Cerebellar nuclear complex (tissue), 1 donor: ENCODE data around the gene PLEKHA7.

Experiments used
- DNase-seq, 2 experiments: peaks; one replicate each; lab custom pipeline; 2025; lab: John Stamatoyannopoulos, UW

PLEKHA7 gene

GRCh38 chr11:16773981-16774935 is 240.0 kb downstream of the PLEKHA7 start:
- no peak for DNase-seq

DNA sequence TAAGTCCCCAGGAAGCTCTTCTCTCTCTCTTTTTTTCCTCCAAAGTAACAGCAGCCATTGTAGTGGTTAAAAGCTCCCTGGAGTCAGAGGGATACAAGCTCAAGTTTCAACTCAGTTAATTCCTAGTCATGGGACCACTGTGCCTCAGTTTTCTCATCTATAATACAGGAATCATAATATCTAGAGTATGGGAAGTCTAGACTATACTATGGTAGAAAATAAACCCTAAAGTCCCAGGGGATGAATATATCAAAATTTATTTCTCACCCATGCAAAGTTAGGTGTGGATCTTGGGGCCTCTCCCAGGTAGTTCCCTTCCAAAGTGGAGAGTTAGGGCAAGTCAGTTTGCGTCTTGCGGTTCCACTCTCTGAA is 242.1 kb downstream of the PLEKHA7 start:
- no peak for DNase-seq

GRCh38 chr11:16771350-16772140 is 242.7 kb downstream of the PLEKHA7 start:
- no peak for DNase-seq

DNA sequence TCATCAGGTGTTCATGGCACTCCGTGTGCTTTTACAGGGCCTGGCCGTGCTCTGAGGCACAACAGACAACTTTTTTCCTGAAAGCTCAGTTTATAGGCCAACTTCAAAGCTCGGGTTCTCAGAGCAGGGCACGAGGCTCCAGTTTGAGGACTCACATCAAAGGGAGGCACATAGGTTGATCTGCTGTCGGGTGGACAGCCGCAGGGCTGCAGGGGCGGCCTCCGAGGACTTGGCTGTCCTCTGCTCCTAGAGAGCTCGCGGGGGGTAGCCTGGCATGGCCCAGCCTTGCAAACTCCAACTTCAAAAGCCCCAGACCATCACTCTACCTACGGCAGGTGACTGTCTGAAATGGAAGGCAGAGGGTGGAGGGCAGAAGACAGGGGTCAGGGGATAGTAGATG is 244.2 kb downstream of the PLEKHA7 start:
- DNase-seq = no peak

DNA sequence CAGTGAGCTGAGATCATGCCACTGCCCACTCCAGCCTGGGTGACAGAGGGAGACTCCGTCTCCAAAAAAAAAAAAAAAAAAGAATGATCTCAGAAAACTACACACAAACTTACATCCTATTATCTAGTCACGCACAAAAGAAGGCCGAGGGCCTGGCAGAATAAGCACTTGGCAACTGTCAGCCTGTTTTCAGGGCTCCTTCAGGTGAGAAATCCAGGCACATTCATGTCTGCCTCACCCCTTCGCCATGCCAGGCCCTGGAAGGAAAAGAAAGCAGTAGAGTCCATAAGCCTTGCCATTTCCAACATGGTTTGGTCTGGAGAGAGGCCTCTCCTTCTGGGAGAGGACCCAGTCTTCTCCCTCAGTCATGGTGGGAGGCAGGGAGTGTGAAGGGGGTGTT is 244.8 kb downstream of the PLEKHA7 start:
- DNase-seq = no peak

- no peak for DNase-seq
Observed at GRCh38 chr11:16767957-16768356, 246.3 kb downstream of the PLEKHA7 start.

GRCh38 chr11:16767137-16767536 is 247.1 kb downstream of the PLEKHA7 start:
- no peak for DNase-seq

- no peak for DNase-seq
Observed at GRCh38 chr11:16764888-16765287, 249.3 kb downstream of the PLEKHA7 start.

- DNase-seq = no peak
Observed at GRCh38 chr11:16763746-16764145, 250.5 kb downstream of the PLEKHA7 start.

GRCh38 chr11:16759857-16760508 is 254.2 kb downstream of the PLEKHA7 start:
- DNase-seq = no peak

GRCh38 chr11:16758382-16759024 is 255.7 kb downstream of the PLEKHA7 start:
- no peak for DNase-seq

GRCh38 chr11:16750417-16750816 is 263.8 kb downstream of the PLEKHA7 start:
- DNase-seq = no peak

DNA sequence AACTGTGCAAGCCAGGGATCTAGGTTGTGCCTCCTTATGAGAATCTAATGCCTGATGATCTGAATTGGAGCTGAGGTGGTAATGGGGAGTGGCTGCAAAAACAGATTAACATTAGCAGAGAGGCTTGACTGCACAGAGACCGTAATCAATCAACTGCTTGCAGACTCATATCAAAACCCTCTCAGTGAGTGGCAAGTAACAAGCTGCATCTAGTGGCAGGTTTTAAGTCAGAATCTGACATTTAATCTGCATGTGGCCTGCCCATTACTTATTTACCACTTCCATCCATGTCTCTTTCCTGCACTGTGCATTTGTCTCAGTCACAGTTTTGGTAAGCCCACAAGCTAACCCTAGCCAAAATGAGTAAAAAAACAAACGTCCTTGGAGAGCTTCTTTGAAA is 264.5 kb downstream of the PLEKHA7 start:
- DNase-seq = no peak

- no peak for DNase-seq
Observed at GRCh38 chr11:16749092-16749491, 265.1 kb downstream of the PLEKHA7 start.

DNA sequence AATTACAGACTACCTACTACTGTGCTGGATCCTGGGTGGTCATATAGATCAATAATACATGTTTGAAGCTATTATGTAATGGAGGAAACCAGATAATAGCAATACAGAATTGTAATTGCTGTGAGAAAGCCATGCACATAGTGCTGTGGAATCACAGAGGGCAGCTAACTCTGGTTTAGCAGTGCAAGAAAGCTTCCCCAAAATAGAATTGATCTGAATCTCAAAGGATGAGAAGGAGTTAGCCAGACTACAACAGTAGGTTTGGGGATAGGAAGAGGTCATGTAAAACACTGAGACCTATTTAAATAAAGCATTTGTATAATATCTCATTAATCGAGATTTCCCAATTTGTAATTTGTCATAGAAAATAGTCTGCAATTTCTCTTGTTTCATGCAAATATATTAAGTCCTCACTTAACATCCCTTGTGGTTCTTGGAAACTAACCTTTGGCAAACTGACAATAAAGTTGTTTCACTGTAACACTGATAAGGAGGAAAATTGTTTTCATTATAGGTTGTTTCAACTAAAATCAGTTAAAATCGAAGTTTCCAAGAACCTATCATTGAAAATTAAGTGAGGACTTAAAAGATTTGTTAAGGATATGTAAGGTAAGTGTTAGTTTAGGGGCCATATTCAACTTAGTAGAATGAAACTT is 268.1 kb downstream of the PLEKHA7 start:
- no peak for DNase-seq

DNA sequence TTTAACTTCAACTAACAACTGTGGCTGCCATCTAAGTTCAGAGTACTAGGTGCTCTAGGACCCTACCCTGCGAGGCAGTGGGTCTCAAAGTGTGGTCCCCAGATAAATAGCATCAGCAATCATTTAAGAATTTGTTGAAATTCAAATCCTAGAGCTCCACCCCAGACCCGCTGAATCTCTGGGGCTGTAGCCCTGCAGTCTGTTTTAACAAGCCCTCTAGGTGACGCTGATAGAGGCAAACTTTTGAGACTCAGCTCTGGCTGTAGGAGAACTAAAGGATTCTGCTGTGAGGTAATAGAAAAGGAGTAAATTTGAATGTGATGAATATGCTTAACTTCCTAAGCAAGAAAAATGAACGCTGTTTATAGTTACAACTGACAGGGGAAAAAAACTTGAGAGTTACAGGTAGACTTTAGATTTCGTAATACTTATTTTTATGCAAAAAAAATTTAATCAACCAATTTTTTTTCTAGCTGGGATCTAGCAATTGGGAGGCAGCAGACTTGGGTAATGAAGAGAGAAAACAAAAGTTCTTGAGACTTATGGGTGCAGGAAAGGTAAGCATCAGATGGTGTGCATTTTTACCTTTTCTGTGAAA is 270.0 kb downstream of the PLEKHA7 start:
- DNase-seq = no peak

- no peak for DNase-seq
Observed at GRCh38 chr11:16743478-16743877, 270.7 kb downstream of the PLEKHA7 start.

DNA sequence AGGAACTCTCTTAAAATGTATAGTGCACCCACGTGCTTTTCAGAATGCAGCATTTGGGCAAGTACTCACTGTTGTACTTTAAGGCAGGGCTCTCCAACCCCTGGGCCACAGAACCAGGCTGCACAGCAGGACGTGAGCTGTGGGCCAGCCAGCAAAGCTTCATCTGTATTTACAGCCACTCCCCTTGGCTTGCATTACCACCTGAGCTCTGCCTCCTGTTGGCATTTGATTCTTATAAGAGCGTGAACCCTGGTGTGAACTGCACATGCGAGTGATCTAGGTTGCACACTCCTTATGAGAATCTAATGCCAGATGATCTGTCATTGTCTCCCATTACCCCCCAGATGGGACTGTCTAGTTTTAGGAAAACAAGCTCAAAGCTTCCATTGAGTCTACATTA is 272.7 kb downstream of the PLEKHA7 start:
- DNase-seq = no peak

GRCh38 chr11:16738947-16739815 is 275.0 kb downstream of the PLEKHA7 start:
- DNase-seq = no peak
